Colonic mucosa (tissue), 4 donors: ENCODE measurements around the gene JUNB. TPM values are rescaled to one million over a fixed set of nuclear protein-coding genes. Genes with fewer than 3 reads are reported as not detected.
A peak's percentile ranks its signal among the peaks of the same experiment; 100 is the strongest.

ENCODE experiments used
- DNase-seq: peaks from one replicate; pipeline ENCODE4 v3.0.0-alpha.2; 2020
- H3K27ac ChIP-seq: fragments of 200-600 bp; one replicate; pipeline ENCODE4 v1.8.0; 2021
- H3K27me3 ChIP-seq: fragments of 200-600 bp; one replicate; pipeline ENCODE4 v1.8.0; 2021
- H3K36me3 ChIP-seq: fragments of 200-600 bp; one replicate; pipeline ENCODE4 v1.8.0; 2021
- H3K4me1 ChIP-seq: fragments of 200-600 bp; one replicate; pipeline ENCODE4 v1.8.0; 2021; ENCODE audit warnings: mild to moderate bottlenecking
- H3K4me3 ChIP-seq: fragments of 200-600 bp; one replicate; pipeline ENCODE4 v1.8.0; 2021
- H3K9ac ChIP-seq, 2 donors: one replicate each; pipeline ENCODE4 v1.7.0; 2013; ENCODE audit warnings: control low read depth in 2 of 2, low read depth in 2 of 2, low read length in 2 of 2
- H3K9me3 ChIP-seq: fragments of 200-600 bp; one replicate; pipeline ENCODE4 v1.8.0; 2021
- CTCF ChIP-seq: fragments of 200-600 bp; IDR thresholded peaks from one replicate; pipeline ENCODE4 v1.8.0; 2022; ENCODE audit warnings: antibody characterized with exemption, mild to moderate bottlenecking
- intact Hi-C: fragments of 100-400 bp; cut with DNase I; formaldehyde crosslinking; loops from one replicate; pipeline ENCODE4 v1.14.1; 2022
- total RNA-seq, 2 donors: library from RNA; stranded (reverse); fragmentation: NEBNext Ultra II Directional in 1 of 2; extraction: Animal tissue kit (Norgen Biotek cat#: 25700) in 1 of 2; gene quantifications; one replicate each; pipeline ENCODE4 v1.2.1, GENCODE V29; 2021
- donor health status: healthy.
- donor health status: DM: no; HTN: no; CAD: no.
- donor health status: DM: no; HTN: no; CAD: no.

JUNB gene
- total RNA-seq, 2 donors from 2014 or later: 113 to 173 TPM

- Histone ChIP-seq H3K4me1 (no peaks in the 10 kb centered on the region), H3K9ac (no peak overlapping the region), H3K4me3 (no peak overlapping the region), H3K27me3 (no peaks in the 10 kb centered on the region), H3K27ac (no peak overlapping the region), H3K36me3 (no peaks in the 10 kb centered on the region), H3K9me3 (no peaks in the 10 kb centered on the region)
- no peak for DNase-seq
- TF ChIP-seq CTCF: no peak
- intact Hi-C loops: no loop called here
Measured at GRCh38 chr19:12767150-12767549, 24.1 kb upstream of the JUNB start.

GRCh38 chr19:12767666-12768065, 23.6 kb upstream of the JUNB start:
- Histone ChIP-seq H3K9ac (no peak overlapping the region), H3K27me3 (no peaks in the 10 kb centered on the region), H3K4me1 (no peaks in the 10 kb centered on the region), H3K27ac (no peak overlapping the region), H3K4me3 (no peak overlapping the region), H3K9me3 (no peaks in the 10 kb centered on the region), H3K36me3 (no peaks in the 10 kb centered on the region)
- no peak for DNase-seq
- TF ChIP-seq CTCF: no peak
- intact Hi-C loops: no loop called here

- H3K27ac ChIP-seq: no peak overlapping the region
Measured at GRCh38 chr19:12769689-12770088, 21.6 kb upstream of the JUNB start.

GRCh38 chr19:12770922-12771321, 20.4 kb upstream of the JUNB start:
- Histone ChIP-seq H3K9ac (peak overlapping the region in 1 of 2 donors; percentile 24), H3K27ac (no peak overlapping the region), H3K36me3 (no peaks in the 10 kb centered on the region), H3K9me3 (no peaks in the 10 kb centered on the region), H3K4me3 (no peak overlapping the region), H3K27me3 (no peaks in the 10 kb centered on the region), H3K4me1 (no peaks in the 10 kb centered on the region)
- intact Hi-C loops: no loop called here
- no peak for DNase-seq
- TF ChIP-seq CTCF: no peak

More at GRCh38 chr19:12769689-12770088, 21.6 kb upstream of the JUNB start:
- no peaks in the 10 kb centered on the region for H3K36me3 ChIP-seq
- no peak overlapping the region for H3K9ac ChIP-seq
- no peaks in the 10 kb centered on the region for H3K9me3 ChIP-seq
- H3K4me1 ChIP-seq: no peaks in the 10 kb centered on the region
- intact Hi-C loops: no loop called here
- no peak for TF ChIP-seq CTCF
- peak; percentile 59 for DNase-seq
- no peaks in the 10 kb centered on the region for H3K27me3 ChIP-seq
- no peak overlapping the region for H3K4me3 ChIP-seq

GRCh38 chr19:12772323-12772722, 19.0 kb upstream of the JUNB start:
- Histone ChIP-seq H3K27me3 (no peaks in the 10 kb centered on the region), H3K9me3 (no peaks in the 10 kb centered on the region), H3K36me3 (no peaks in the 10 kb centered on the region), H3K4me1 (peaks cover 3% of the 10 kb centered on the region), H3K27ac (no peak overlapping the region), H3K4me3 (no peak overlapping the region), H3K9ac (no peak overlapping the region)
- intact Hi-C loops: no loop called here
- TF ChIP-seq CTCF: no peak
- DNase-seq: no peak

- no peak overlapping the region for H3K4me3 ChIP-seq
- no peaks in the 10 kb centered on the region for H3K36me3 ChIP-seq
- H3K27ac ChIP-seq: no peak overlapping the region
- DNase-seq: no peak
- H3K27me3 ChIP-seq: no peaks in the 10 kb centered on the region
- TF ChIP-seq CTCF: no peak
- H3K9me3 ChIP-seq: no peaks in the 10 kb centered on the region
- intact Hi-C loops: no loop called here
- H3K9ac ChIP-seq: peak overlapping the region in 1 of 2 donors; percentile 5
- H3K4me1 ChIP-seq: peaks cover 4% of the 10 kb centered on the region
Measured at GRCh38 chr19:12773571-12773970, 17.7 kb upstream of the JUNB start.
